Pancreas (tissue), 10 donors: Measurements from ENCODE around the gene PPP2R5A. TPM values are rescaled to one million over a fixed set of nuclear protein-coding genes. Genes with fewer than 3 reads are reported as not detected.

Experiments
- ATAC-seq, 4 donors: fragments of 200-7000 bp; cut with Tn5 transposase; one replicate each; pipeline versions ENCODE4 v1.8.0 to v1.9.1; 2020; ENCODE audit warnings: mild to moderate bottlenecking in 4 of 4, moderate library complexity in 4 of 4
- DNase-seq, 6 donors: peaks; one replicate each; pipeline ENCODE4 v3.0.0-alpha.2; 2020
- FAIRE-seq: peaks from 2 replicates; lab custom pipeline; 2012; peaks lifted over from hg19 to GRCh38; lab: Jason Lieb, UNC
- H3K27ac ChIP-seq, 4 donors: fragments of 200-600 bp; sonication (generic); 1 replicate in 3 of 4; 2 replicates in 1 of 4; pipeline versions ENCODE4 v1.5.0 to v1.8.0; 2020
- H3K27me3 ChIP-seq, 4 donors: fragments of 200-600 bp; one replicate each; pipeline ENCODE4 v1.8.0; 2021
- H3K36me3 ChIP-seq, 3 donors: fragments of 200-600 bp; sonication (generic) in 1 of 3; one replicate each; pipeline versions ENCODE4 v1.5.0 to v1.8.0; 2020 to 2021
- H3K4me1 ChIP-seq, 3 donors: fragments of 200-600 bp; one replicate each; pipeline ENCODE4 v1.8.0; 2021
- H3K4me3 ChIP-seq, 4 donors: fragments of 200-600 bp; sonication (generic) in 2 of 4; one replicate each; pipeline versions ENCODE4 v1.5.0 to v1.8.0; 2020 to 2021
- H3K9me3 ChIP-seq, 4 donors: fragments of 200-600 bp; one replicate each; pipeline ENCODE4 v1.8.0; 2021
- WGBS, 2 donors: extraction: QIAGEN DNeasy Blood & Tissue Kit; methylation state at CpG; one replicate each; pipeline ENCODE4 v1.1.7; 2013; 5-methylcytosine and 5-hydroxymethylcytosine counted together
- intact Hi-C, 3 donors: fragments of 100-400 bp; cut with DNase I; formaldehyde crosslinking; loops; one replicate each; pipeline versions ENCODE4 v1.11.1 to v1.14.2; 2022
- polyA plus RNA-seq, 2 donors: library from polyadenylated mRNA; stranded (reverse); fragments of 200-250 nt; gene quantifications; one replicate each; pipeline ENCODE4 v1.2.3, GENCODE V29; 2013
- total RNA-seq, 6 donors: library from RNA; stranded (reverse); fragmentation: NEBNext Ultra II Directional in 4 of 6; extraction: Animal tissue kit (Norgen Biotek cat#: 25700) in 4 of 6; gene quantifications; one replicate each; pipeline versions ENCODE4 v1.2.1 to v1.2.4, GENCODE V29; 2021 to 2023
- TF ChIP-seq, protein P1 (sequence below), 4 donors: fragments of 200-600 bp; sonication (generic) in 3 of 4; IDR thresholded peaks; one replicate each; pipeline versions ENCODE4 v1.5.0 to v1.8.0; 2021; ENCODE audit warnings: antibody characterized with exemption in 4 of 4
- donor health status: healthy with polysubstance abuse.
- donor health status: DM: no; HTN: no; CAD: no; lungs with moderate emphysema.
- donor health status: DM: no; HTN: no; CAD: no.
- donor health status: control.
- donor health status: control.
- donor health status: Bipolar disorder and iron deficiency.
- donor health status: DM: yes; HTN: yes; CAD: no.
- donor health status: DM: no; HTN: no; CAD: no.
- donor health status: DM: no; HTN: no; CAD: no.
- donor health status: DM: yes; HTN: yes; CAD: no.

PPP2R5A gene
- total and polyA plus RNA-seq, 8 donors: 14.4 to 30.5 (median 22.0) TPM

DNA sequence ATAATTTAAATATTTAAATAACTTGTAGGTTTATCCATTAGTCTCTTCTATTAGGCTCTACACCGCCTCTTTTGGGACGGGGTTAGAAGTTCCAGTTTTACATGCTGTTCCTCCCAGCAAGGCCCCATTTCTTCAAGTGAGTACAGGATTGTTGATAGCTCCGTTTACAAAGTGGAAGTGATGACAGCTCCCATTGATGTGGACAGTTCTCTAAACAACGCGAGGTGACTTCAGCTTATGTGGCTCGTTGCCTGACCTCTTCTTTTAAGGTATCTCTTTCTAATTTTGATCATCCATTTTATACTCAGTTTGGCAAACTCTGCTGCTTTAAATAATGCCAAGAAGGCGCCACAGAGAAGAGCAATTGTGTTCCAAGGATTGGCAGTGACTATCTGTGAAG is 79.8 kb downstream of the PPP2R5A start:
- no peak overlapping the region for H3K27ac ChIP-seq
- 75 to 76% methylated on average over 7 of the region's 7 CpGs for WGBS, 2 donors

DNA sequence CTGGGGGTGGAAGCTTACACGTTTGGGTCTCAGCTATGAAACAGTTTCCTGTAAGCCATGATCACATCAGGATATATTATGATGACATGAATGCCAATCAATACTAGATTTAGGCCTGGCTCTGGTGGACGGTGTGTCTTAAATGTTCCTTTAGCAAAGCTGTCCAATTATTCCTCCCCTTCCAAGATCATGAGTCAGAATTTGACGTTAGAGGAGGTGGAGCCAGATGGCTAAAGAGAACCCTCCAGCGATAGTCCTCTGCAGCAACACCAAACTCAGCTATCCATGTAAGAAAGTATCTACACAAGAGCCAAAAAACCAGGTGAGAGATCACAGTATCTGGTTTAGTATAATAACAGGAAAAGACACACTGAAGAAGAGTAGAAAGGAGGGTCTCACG is 81.7 kb downstream of the PPP2R5A start:
- Histone ChIP-seq H3K27me3 (no peaks in the 10 kb centered on the region), H3K4me1 (no peaks in the 10 kb centered on the region), H3K27ac (no peak overlapping the region), H3K36me3 (no peaks in the 10 kb centered on the region), H3K9me3 (no peaks in the 10 kb centered on the region), H3K4me3 (no peak overlapping the region)
- 62 to 69% methylated on average over 5 of the region's 5 CpGs for WGBS, 2 donors
- intact Hi-C loops: loop anchor here in 2 of 3 donors (5.0 to 10.0 kb wide), 2 partner anchors 300 to 302 kb away; no protein-coding TSS in a partner anchor
- ATAC-seq (peak in 2 of 4 donors; percentile 13 to 24), DNase-seq (no peak), FAIRE-seq (no peak)
- TF ChIP-seq, protein P1, sequence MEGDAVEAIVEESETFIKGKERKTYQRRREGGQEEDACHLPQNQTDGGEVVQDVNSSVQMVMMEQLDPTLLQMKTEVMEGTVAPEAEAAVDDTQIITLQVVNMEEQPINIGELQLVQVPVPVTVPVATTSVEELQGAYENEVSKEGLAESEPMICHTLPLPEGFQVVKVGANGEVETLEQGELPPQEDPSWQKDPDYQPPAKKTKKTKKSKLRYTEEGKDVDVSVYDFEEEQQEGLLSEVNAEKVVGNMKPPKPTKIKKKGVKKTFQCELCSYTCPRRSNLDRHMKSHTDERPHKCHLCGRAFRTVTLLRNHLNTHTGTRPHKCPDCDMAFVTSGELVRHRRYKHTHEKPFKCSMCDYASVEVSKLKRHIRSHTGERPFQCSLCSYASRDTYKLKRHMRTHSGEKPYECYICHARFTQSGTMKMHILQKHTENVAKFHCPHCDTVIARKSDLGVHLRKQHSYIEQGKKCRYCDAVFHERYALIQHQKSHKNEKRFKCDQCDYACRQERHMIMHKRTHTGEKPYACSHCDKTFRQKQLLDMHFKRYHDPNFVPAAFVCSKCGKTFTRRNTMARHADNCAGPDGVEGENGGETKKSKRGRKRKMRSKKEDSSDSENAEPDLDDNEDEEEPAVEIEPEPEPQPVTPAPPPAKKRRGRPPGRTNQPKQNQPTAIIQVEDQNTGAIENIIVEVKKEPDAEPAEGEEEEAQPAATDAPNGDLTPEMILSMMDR (IDR thresholded peaks at IDR 0.05): no peak

More for the DNA sequence above, 79.8 kb downstream of the PPP2R5A start:
- Histone ChIP-seq H3K4me3 (no peak overlapping the region), H3K27me3 (no peaks in the 10 kb centered on the region), H3K36me3 (peaks cover 0 to 6% (median 6%) of the 10 kb centered on the region in 3 donors), H3K9me3 (no peaks in the 10 kb centered on the region), H3K4me1 (no peaks in the 10 kb centered on the region)
- TF ChIP-seq, protein P1 (IDR thresholded peaks at IDR 0.05): no peak
- FAIRE-seq (no peak), DNase-seq (no peak), ATAC-seq (no peak)
- intact Hi-C loops: loop anchor here in 2 of 3 donors (5.0 to 10.0 kb wide), 2 partner anchors 298 to 300 kb away; no protein-coding TSS in a partner anchor

DNA sequence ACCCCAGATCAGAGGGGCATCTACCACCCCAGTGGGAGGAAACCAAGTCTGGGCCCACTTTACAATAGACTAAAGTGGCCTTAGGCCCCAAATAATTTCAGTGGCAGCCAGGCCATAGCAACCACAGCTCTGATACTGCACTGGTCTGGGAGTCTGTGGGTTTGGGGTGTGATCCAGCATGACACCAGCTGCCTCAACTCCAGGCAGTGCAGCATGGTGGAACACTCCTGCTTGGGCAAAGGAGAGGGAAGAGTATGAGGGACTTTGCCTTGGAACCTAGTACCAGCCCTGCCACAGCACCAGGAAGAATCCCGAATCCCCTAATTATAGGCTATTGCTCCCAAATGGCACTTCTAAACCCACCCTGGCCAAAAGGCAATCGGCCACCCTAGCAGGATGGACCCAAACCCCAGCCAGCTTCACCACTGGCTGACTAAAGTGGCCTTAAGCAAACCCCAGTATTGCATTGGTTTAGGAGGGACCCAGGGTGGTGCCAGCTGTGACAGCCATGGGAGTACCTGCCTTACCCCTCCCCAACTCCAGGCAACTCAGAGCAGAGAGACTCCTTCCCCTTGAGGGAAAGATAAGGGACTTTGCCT is 82.4 kb downstream of the PPP2R5A start:
- intact Hi-C loops: loop anchor here in 2 of 3 donors (5.0 to 10.0 kb wide), 2 partner anchors 300 to 303 kb away; no protein-coding TSS in a partner anchor
- Histone ChIP-seq H3K27ac (no peak overlapping the region), H3K4me3 (no peak overlapping the region), H3K36me3 (no peaks in the 10 kb centered on the region), H3K9me3 (no peaks in the 10 kb centered on the region), H3K27me3 (no peaks in the 10 kb centered on the region), H3K4me1 (no peaks in the 10 kb centered on the region)
- peak; percentile 24 to 32 (median 28) for ATAC-seq
- 58 to 77% methylated on average over 2 of the region's 2 CpGs for WGBS, 2 donors
- DNase-seq: no peak
- TF ChIP-seq, protein P1 (IDR thresholded peaks at IDR 0.05): no peak
- no peak for FAIRE-seq

DNA sequence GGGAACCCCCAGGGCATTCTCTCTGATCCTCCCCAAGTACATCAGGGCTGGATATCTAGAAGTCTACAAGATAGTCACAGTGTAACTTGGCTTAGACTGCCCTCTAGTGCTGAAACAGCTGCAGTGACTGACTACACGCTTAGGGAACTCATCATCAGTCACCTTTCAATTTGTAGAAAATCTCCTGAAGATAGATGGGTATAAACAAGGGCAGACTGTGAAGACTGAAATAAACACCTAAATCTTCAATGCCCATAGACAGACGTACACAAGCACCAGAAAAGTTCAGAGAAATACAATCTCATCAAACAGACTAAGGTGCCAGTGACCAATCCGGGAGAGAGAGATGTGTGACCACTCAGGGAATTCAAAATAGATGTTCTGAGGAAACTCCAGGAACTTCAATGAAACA is 82.9 kb downstream of the PPP2R5A start:
- no peaks in the 10 kb centered on the region for H3K27me3 ChIP-seq
- WGBS, 2 donors: 50 to 68% methylated on average over 3 of the region's 3 CpGs
- H3K4me3 ChIP-seq: no peak overlapping the region
- DNase-seq (peak in 3 of 6 donors; percentile 31 to 63 (median 35)), FAIRE-seq (no peak), ATAC-seq (peak; percentile 78 to 98 (median 96))
- no peaks in the 10 kb centered on the region for H3K9me3 ChIP-seq
- no peak overlapping the region for H3K27ac ChIP-seq
- TF ChIP-seq, protein P1 (IDR thresholded peaks at IDR 0.05): peak; percentile 63 to 83 (median 72)
- intact Hi-C loops: loop anchor here in 2 of 3 donors (5.0 to 10.0 kb wide), 2 partner anchors 301 to 303 kb away; no protein-coding TSS in a partner anchor
- no peaks in the 10 kb centered on the region for H3K36me3 ChIP-seq
- no peaks in the 10 kb centered on the region for H3K4me1 ChIP-seq

DNA sequence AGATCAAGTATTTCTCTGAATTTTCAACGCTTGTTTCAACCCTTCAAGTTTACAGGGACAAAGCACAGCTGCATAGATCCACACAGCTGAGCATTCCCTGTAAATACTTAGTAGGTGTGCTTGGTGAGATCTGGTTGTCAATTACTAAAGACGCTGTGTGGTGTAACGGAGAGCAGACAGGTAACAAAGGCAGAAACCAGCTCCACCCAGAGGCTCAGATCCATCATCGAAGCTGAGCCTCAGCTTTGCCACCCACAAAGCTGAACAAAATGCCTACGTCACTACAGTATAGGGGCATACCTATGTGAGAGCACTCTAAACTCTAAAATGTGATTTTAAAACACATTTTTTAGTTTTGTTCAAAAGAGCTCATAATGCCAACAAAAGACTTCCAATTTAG is 90.8 kb downstream of the PPP2R5A start:
- Histone ChIP-seq H3K27me3 (no peaks in the 10 kb centered on the region), H3K4me3 (no peak overlapping the region), H3K4me1 (no peaks in the 10 kb centered on the region), H3K9me3 (no peaks in the 10 kb centered on the region), H3K27ac (no peak overlapping the region), H3K36me3 (no peaks in the 10 kb centered on the region)
- 76 to 86% methylated on average over 5 of the region's 5 CpGs for WGBS, 2 donors
- intact Hi-C loops: no loop called here
- TF ChIP-seq, protein P1 (IDR thresholded peaks at IDR 0.05): no peak
- DNase-seq: no peak
- ATAC-seq: no peak
- FAIRE-seq: no peak
